PC-9 (cell line): ENCODE measurements around the gene DNAL4. TPM values are rescaled to one million over a fixed set of nuclear protein-coding genes. Genes with fewer than 3 reads are reported as not detected.

Source experiments
- BruUV-seq: library from RNA; stranded (reverse); fragments of 400-500 nt; replicated peaks from 2 replicates; lab custom pipeline; 2021; lab: Mats Ljungman, UMichigan
- CTCF ChIA-PET: fragments of 300-600 bp; sonication (Branson Sonifier 250); formaldehyde crosslinking; loops from one replicate; lab custom pipeline; 2022; ENCODE audit warnings: antibody characterized with exemption; lab: Charles Lee
- POLR2A ChIA-PET: fragments of 300-600 bp; sonication (Branson Sonifier 250); formaldehyde crosslinking; loops from one replicate; lab custom pipeline; 2022; ENCODE audit warnings: antibody characterized with exemption; ENCODE audit not compliant: unreplicated experiment; lab: Charles Lee
- DNase-seq, 2 experiments: peaks; one replicate each; pipeline versions ENCODE4 v3.0.0 to v3.0.0-alpha.2; 2015 to 2022; ENCODE audit warnings: mixed read lengths in 1 of 2
- H2AFZ ChIP-seq: fragments of 200-600 bp; sonication (generic); 2 replicates; pipeline ENCODE4 v1.8.1; 2017; ENCODE audit warnings: antibody characterized with exemption
- H3F3A ChIP-seq: fragments of 200-600 bp; sonication (generic); 2 replicates; pipeline ENCODE4 v1.8.1; 2017; ENCODE audit warnings: antibody characterized with exemption, mild to moderate bottlenecking, low read depth; ENCODE audit not compliant: insufficient read depth
- H3K27ac ChIP-seq: fragments of 200-600 bp; sonication (generic); 2 replicates; pipeline ENCODE4 v1.6.1; 2016; ENCODE audit warnings: mixed run types
- H3K27me3 ChIP-seq: fragments of 200-600 bp; sonication (generic); 2 replicates; pipeline ENCODE4 v1.6.1; 2016; ENCODE audit warnings: low read depth, mixed run types; ENCODE audit not compliant: insufficient read depth
- H3K36me3 ChIP-seq: fragments of 200-600 bp; sonication (generic); 2 replicates; pipeline ENCODE4 v1.6.1; 2016; ENCODE audit warnings: low read depth, mixed run types
- H3K4me1 ChIP-seq: fragments of 200-600 bp; sonication (generic); replicated peaks from 2 replicates; pipeline ENCODE4 v1.6.1; 2016; ENCODE audit warnings: mixed run types; ENCODE audit not compliant: insufficient read depth
- H3K4me2 ChIP-seq: fragments of 200-600 bp; sonication (generic); 2 replicates; pipeline ENCODE4 v1.6.1; 2017; ENCODE audit warnings: mixed run types
- H3K4me3 ChIP-seq: fragments of 200-600 bp; sonication (generic); 2 replicates; pipeline ENCODE4 v1.6.1; 2016; ENCODE audit warnings: mixed run types
- H3K79me2 ChIP-seq: fragments of 200-600 bp; sonication (generic); 2 replicates; pipeline ENCODE4 v1.6.1; 2017; ENCODE audit warnings: low read depth, mixed run types
- H3K9me2 ChIP-seq: fragments of 200-600 bp; sonication (generic); 2 replicates; pipeline ENCODE4 v1.8.1; 2017; ENCODE audit warnings: mild to moderate bottlenecking; ENCODE audit not compliant: insufficient read depth
- H3K9me3 ChIP-seq: fragments of 200-600 bp; sonication (generic); 2 replicates; pipeline ENCODE4 v1.8.1; 2016; ENCODE audit warnings: low read depth; ENCODE audit not compliant: insufficient read depth
- H4K20me1 ChIP-seq: fragments of 200-600 bp; sonication (generic); 2 replicates; pipeline ENCODE4 v1.8.1; 2017; ENCODE audit not compliant: insufficient read depth
- EZH2 ChIP-seq: fragments of 200-600 bp; sonication (generic); IDR thresholded peaks from 2 replicates; pipeline ENCODE4 v1.8.0; 2017; ENCODE audit warnings: antibody characterized with exemption, low read depth
- intact Hi-C: fragments of 100-400 bp; cut with micrococcal nuclease; formaldehyde crosslinking; loops from one replicate; pipeline ENCODE4 v1.10.0; 2022; ENCODE audit not compliant: unreplicated experiment
- total RNA-seq: library from RNA; stranded (reverse); gene quantifications from 2 replicates; pipeline ENCODE4 v1.2.3, GENCODE V29; 2021
- TF ChIP-seq, protein P1 (sequence below): fragments of 200-600 bp; sonication (generic); conservative IDR thresholded peaks from 2 replicates; pipeline ENCODE4 v1.6.1; 2017; ENCODE audit warnings: mixed run types, antibody characterized with exemption, mild to moderate bottlenecking, moderate library complexity

The DNAL4 gene
- total RNA-seq, 1 experiment from 2014 or later = 50.3 TPM

DNA sequence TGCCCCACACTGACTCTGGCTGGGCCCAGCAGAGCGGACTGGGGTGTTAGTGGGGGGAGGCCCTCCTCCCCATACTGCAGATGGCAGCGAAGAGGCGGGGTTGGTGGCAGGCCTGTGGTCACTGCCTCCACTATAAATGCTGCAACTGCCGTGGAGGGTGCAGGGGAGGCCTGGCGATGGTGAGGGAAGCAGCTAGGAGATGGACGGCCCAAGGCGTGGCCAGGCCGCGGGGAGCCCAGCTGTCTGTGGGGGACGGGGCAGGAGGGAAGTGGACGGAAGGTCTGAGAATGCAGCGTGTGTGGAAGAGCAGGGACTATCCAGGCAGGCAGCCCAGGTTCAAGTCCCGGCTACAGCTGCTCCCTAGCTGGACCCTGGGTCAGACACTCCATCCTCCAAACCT is 18.3 kb downstream of the DNAL4 start:
- H3K9me3 ChIP-seq = no peaks in the 10 kb centered on the region
- CTCF ChIA-PET = no interaction called here
- POLR2A ChIA-PET = no interaction called here
- intact Hi-C loops = no loop called here
- H4K20me1 ChIP-seq = no peaks in the 10 kb centered on the region
- H3K4me1 ChIP-seq = no peaks in the 10 kb centered on the region
- H3K4me2 ChIP-seq = no peak overlapping the region
- no TSS peak for BruUV-seq
- H3K36me3 ChIP-seq = no peaks in the 10 kb centered on the region
- no peaks in the 10 kb centered on the region for H3K27me3 ChIP-seq
- no peaks in the 10 kb centered on the region for H3K79me2 ChIP-seq
- TF ChIP-seq, protein P1, sequence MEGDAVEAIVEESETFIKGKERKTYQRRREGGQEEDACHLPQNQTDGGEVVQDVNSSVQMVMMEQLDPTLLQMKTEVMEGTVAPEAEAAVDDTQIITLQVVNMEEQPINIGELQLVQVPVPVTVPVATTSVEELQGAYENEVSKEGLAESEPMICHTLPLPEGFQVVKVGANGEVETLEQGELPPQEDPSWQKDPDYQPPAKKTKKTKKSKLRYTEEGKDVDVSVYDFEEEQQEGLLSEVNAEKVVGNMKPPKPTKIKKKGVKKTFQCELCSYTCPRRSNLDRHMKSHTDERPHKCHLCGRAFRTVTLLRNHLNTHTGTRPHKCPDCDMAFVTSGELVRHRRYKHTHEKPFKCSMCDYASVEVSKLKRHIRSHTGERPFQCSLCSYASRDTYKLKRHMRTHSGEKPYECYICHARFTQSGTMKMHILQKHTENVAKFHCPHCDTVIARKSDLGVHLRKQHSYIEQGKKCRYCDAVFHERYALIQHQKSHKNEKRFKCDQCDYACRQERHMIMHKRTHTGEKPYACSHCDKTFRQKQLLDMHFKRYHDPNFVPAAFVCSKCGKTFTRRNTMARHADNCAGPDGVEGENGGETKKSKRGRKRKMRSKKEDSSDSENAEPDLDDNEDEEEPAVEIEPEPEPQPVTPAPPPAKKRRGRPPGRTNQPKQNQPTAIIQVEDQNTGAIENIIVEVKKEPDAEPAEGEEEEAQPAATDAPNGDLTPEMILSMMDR = no peak
- TF ChIP-seq EZH2 = no peak
- H3K9me2 ChIP-seq = no peaks in the 10 kb centered on the region
- 0 out of 2 replicates have a peak, but pooled peaks cover 4% of the 10 kb centered on the region for H3F3A ChIP-seq
- DNase-seq = no peak
- H3K4me3 ChIP-seq = no peak overlapping the region
- no peak overlapping the region for H2AFZ ChIP-seq
- no peak overlapping the region for H3K27ac ChIP-seq

DNA sequence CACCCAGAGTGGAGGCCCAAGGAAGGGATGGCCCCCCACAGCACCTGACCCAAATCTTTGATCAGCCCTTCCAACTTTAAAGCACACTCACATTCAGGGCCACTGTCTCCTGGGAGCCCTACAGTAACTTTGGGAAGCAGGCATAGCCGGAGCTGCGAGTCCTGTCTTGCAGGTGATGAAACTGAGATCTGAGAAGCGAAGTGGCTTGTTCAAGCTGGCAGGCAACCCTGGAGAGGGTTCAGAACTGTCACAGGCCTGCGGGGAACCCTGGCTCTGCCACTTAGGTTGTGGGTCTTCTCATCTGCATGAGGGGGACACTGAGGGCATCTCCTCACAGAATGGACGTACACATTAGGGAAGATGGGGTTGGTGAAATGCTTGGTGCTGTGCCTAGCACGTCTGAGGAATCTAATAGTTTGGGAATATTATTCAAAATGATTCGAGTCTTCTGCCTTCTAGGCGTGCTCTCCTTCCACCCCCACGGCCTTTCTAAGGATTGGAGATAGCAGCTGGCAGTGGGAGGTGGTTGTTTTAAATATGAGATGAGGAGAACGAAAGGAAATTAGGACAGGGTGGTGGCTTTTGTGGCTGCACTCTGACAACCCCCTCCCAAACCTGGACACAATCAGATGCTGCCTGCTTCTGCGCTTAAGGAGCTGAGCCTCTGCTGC is 19.3 kb downstream of the DNAL4 start:
- no peak overlapping the region for H3K4me3 ChIP-seq
- no peaks in the 10 kb centered on the region for H3K79me2 ChIP-seq
- H3K4me1 ChIP-seq = no peaks in the 10 kb centered on the region
- no peak for TF ChIP-seq EZH2
- TF ChIP-seq, protein P1 = no peak
- CTCF ChIA-PET = no interaction called here
- intact Hi-C loops = no loop called here
- no peak overlapping the region for H2AFZ ChIP-seq
- no peaks in the 10 kb centered on the region for H3K36me3 ChIP-seq
- POLR2A ChIA-PET = interaction anchor here (0.7 kb wide), 1 partner anchor 10 kb away, joined by 4 read pairs; no protein-coding TSS in a partner anchor
- 0 out of 2 replicates have a peak, but pooled peaks cover 4% of the 10 kb centered on the region for H3F3A ChIP-seq
- H3K9me2 ChIP-seq = no peaks in the 10 kb centered on the region
- H3K27me3 ChIP-seq = no peaks in the 10 kb centered on the region
- H3K4me2 ChIP-seq = no peak overlapping the region
- no TSS peak for BruUV-seq
- H3K9me3 ChIP-seq = no peaks in the 10 kb centered on the region
- no peak for DNase-seq
- no peaks in the 10 kb centered on the region for H4K20me1 ChIP-seq
- no peak overlapping the region for H3K27ac ChIP-seq

DNA sequence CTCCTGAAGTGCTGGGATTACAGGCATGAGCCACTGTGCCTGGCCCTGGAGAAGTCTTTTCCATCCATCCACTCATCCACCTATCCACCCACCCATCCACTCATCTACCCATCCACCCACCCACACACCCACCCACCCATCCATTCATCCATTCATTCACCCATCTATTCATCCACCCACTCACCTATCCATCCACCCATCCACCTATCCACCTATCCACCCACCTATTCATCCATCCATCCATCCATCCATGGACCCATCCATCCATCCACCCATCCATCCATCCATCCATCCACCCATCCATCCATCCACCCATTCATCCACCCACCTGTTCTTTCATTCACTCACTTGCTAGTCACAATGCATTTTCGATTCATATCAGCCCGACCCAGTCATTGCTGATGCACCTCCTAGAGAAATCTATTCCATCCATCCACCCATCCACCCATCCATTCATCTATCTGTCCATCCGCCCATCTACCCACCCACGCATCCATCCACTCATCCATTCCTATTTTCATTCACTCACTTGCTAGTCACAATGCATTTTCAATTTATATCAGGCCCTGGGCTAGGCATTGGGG is 20.5 kb downstream of the DNAL4 start:
- Histone ChIP-seq H3K4me3 (no peak overlapping the region), H3K9me2 (no peaks in the 10 kb centered on the region), H3F3A (0 out of 2 replicates have a peak, but pooled peaks cover 4% of the 10 kb centered on the region), H3K27ac (no peak overlapping the region), H2AFZ (no peak overlapping the region), H3K9me3 (no peaks in the 10 kb centered on the region), H3K27me3 (no peaks in the 10 kb centered on the region), H3K79me2 (no peaks in the 10 kb centered on the region), H4K20me1 (no peaks in the 10 kb centered on the region), H3K4me1 (no peaks in the 10 kb centered on the region), H3K4me2 (no peak overlapping the region), H3K36me3 (no peaks in the 10 kb centered on the region)
- TF ChIP-seq EZH2 = no peak
- TF ChIP-seq, protein P1 = no peak
- ChIA-PET CTCF (no interaction called here), POLR2A (no interaction called here)
- DNase-seq = no peak
- intact Hi-C loops = no loop called here
- no TSS peak for BruUV-seq
